RWPE2 (cell line): ENCODE measurements around the gene CSTF2T.

Source experiments
- ATAC-seq: fragments of 200-7000 bp; cut with Tn5 transposase; 3 replicates; pipeline ENCODE4 v1.9.1; 2021; ENCODE audit warnings: low read depth
- DNase-seq: peaks from one replicate; pipeline ENCODE4 v3.0.0-alpha.2; 2020; ENCODE audit warnings: low spot score
- H3K27ac ChIP-seq: fragments of 450-650 bp; 2 replicates; pipeline ENCODE4 v1.5.1; 2017; ENCODE audit warnings: mild to moderate bottlenecking; ENCODE audit not compliant: poor library complexity, severe bottlenecking
- H3K27me3 ChIP-seq: fragments of 250-450 bp; sonication (Bioruptor Pico); 2 replicates; pipeline ENCODE4 v1.5.1; 2021; ENCODE audit warnings: mild to moderate bottlenecking, moderate library complexity; ENCODE audit not compliant: insufficient read depth, poor library complexity, severe bottlenecking
- H3K36me3 ChIP-seq: fragments of 250-450 bp; sonication (Bioruptor Pico); 2 replicates; pipeline ENCODE4 v1.5.1; 2020; ENCODE audit warnings: low read depth, mild to moderate bottlenecking, moderate library complexity
- H3K4me1 ChIP-seq: fragments of 250-450 bp; sonication (Bioruptor Pico); 2 replicates; pipeline ENCODE4 v1.5.1; 2021; ENCODE audit warnings: mild to moderate bottlenecking, moderate library complexity; ENCODE audit not compliant: insufficient read depth, poor library complexity, severe bottlenecking
- H3K4me3 ChIP-seq: fragments of 250-450 bp; sonication (Bioruptor Pico); 2 replicates; pipeline ENCODE4 v1.5.1; 2021; ENCODE audit warnings: mild to moderate bottlenecking, moderate library complexity; ENCODE audit not compliant: severe bottlenecking
- H3K9me3 ChIP-seq: fragments of 250-450 bp; sonication (Bioruptor Pico); 2 replicates; pipeline ENCODE4 v1.5.1; 2021; ENCODE audit warnings: mild to moderate bottlenecking, moderate library complexity; ENCODE audit not compliant: severe bottlenecking
- TF ChIP-seq, protein P1 (sequence below): fragments of 450-650 bp; IDR thresholded peaks from one replicate; pipeline ENCODE4 v1.5.1; 2017; ENCODE audit warnings: mild to moderate bottlenecking, moderate library complexity; ENCODE audit not compliant: poor library complexity, severe bottlenecking

The CSTF2T gene

DNA sequence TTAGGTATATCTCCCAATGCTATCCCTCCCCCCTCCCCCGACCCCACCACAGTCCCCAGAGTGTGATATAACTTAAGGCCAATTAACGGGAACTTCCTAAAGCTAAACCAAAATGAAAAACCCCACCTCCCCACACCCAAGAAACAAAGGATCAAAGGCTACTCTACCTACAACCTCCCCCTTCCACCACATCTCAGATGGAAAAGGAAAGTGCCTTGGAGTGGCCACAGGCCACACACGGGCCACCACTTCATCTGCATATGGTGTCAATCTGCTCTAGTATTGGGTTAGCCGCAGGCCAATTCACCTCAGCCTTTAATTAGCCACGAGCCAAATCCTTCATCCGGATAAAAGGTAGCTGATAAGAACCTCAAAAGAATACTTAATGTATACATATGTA lies 19.6 kb downstream of the CSTF2T start:
- Histone ChIP-seq H3K27me3 (no peaks in the 10 kb centered on the region), H3K4me3 (no peak overlapping the region), H3K4me1 (no peaks in the 10 kb centered on the region), H3K27ac (no peak overlapping the region), H3K36me3 (no peaks in the 10 kb centered on the region), H3K9me3 (no peaks in the 10 kb centered on the region)
- TF ChIP-seq, protein P1, sequence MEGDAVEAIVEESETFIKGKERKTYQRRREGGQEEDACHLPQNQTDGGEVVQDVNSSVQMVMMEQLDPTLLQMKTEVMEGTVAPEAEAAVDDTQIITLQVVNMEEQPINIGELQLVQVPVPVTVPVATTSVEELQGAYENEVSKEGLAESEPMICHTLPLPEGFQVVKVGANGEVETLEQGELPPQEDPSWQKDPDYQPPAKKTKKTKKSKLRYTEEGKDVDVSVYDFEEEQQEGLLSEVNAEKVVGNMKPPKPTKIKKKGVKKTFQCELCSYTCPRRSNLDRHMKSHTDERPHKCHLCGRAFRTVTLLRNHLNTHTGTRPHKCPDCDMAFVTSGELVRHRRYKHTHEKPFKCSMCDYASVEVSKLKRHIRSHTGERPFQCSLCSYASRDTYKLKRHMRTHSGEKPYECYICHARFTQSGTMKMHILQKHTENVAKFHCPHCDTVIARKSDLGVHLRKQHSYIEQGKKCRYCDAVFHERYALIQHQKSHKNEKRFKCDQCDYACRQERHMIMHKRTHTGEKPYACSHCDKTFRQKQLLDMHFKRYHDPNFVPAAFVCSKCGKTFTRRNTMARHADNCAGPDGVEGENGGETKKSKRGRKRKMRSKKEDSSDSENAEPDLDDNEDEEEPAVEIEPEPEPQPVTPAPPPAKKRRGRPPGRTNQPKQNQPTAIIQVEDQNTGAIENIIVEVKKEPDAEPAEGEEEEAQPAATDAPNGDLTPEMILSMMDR, result no peak
- DNase-seq (no peak), ATAC-seq (no peak)

DNA sequence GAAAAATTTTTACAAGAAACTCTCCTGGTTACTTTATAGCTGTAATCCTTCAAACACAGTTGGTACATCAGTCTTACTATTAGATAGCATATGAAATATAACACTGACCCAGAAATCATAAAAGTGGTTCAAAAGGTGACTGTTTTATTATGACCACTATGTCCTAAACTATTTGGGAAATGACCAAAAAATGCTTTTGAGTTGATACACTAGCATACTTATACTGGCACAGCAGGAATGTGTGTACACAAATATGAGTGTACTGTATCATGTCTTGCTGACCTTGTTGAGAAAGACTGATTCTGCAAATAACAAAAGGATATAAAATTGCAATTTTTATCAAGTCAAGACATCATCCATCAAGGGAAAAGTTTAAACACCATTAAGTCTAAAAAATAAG lies 24.3 kb downstream of the CSTF2T start:
- Histone ChIP-seq H3K9me3 (peaks cover 4% of the 10 kb centered on the region), H3K36me3 (no peaks in the 10 kb centered on the region), H3K27ac (no peak overlapping the region), H3K4me1 (no peaks in the 10 kb centered on the region), H3K27me3 (no peaks in the 10 kb centered on the region), H3K4me3 (no peak overlapping the region)
- DNase-seq, result no peak
- TF ChIP-seq, protein P1, result no peak
- ATAC-seq, result no peak

DNA sequence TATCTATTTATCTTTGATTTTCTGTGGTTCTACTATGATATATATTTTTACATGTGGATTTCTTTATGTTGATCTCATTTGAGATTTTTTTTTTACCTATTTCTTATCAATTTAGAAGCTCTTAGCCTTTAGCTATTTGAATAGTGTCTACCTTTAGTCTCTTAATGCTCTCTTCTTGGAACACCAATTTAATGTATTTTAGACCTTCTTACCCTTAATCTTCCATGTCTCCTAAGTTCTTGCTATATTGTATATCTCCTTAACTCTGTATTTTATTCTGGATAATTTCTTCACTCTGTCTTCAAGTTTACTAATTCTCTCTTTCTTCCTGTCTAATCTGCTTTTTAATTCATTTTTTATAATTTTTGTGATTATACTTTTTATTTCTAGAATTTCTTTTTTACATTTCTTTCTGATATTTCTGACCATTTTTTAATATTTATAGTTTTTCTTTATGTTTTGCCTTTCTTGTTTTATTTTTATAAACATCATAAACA lies 27.3 kb downstream of the CSTF2T start:
- Histone ChIP-seq H3K27me3 (no peaks in the 10 kb centered on the region), H3K4me3 (no peak overlapping the region), H3K36me3 (no peaks in the 10 kb centered on the region), H3K27ac (no peak overlapping the region), H3K4me1 (no peaks in the 10 kb centered on the region), H3K9me3 (peaks cover 4% of the 10 kb centered on the region)
- TF ChIP-seq, protein P1, result no peak
- no peak for ATAC-seq
- DNase-seq, result no peak

DNA sequence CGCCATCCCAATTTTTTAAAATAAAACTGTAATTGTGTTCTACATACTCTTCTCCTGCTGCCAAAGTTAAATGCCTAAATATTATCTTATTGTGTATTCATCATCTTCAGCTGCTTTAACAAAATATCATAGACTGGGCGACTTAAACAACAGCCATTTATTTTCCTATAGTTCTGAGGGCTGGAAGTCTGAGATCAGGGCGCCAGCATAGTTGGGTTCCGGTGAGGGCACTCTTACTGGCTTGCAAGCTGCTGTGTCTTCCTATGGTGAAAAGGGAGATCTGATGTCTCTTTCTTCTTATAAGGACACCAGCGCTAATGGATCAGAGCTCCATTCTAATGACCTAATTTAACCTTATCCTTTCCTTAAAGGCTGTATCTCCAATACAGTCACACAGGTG lies 30.4 kb downstream of the CSTF2T start:
- no peaks in the 10 kb centered on the region for H3K36me3 ChIP-seq
- peaks cover 4% of the 10 kb centered on the region for H3K9me3 ChIP-seq
- no peaks in the 10 kb centered on the region for H3K4me1 ChIP-seq
- TF ChIP-seq, protein P1, result no peak
- H3K4me3 ChIP-seq, result no peak overlapping the region
- no peak overlapping the region for H3K27ac ChIP-seq
- DNase-seq (no peak), ATAC-seq (no peak)
- H3K27me3 ChIP-seq, result no peaks in the 10 kb centered on the region

DNA sequence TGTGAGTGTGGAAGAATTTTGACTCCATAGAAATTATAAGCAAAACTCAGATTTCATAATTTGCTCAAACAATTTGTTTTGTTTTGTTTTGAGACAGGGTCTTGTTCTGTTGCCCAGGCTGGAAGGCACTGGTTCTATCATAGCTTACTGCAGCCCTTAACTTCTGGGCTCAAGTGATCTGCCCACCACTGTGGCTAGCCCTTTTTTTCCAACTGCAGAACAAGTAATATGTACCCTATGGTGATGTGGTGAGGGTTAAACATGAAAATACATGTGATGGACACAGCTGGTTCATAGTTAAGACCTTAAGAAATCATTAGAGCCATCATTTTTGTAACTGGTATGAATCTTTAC lies 31.1 kb downstream of the CSTF2T start:
- no peaks in the 10 kb centered on the region for H3K4me1 ChIP-seq
- H3K27me3 ChIP-seq, result no peaks in the 10 kb centered on the region
- DNase-seq (no peak), ATAC-seq (no peak)
- H3K36me3 ChIP-seq, result no peaks in the 10 kb centered on the region
- peaks cover 4% of the 10 kb centered on the region for H3K9me3 ChIP-seq
- no peak overlapping the region for H3K4me3 ChIP-seq
- TF ChIP-seq, protein P1, result no peak
- H3K27ac ChIP-seq, result no peak overlapping the region
